Left renal cortex interstitium (tissue), 4 donors: ENCODE data around the gene ITGB6. TPM values are rescaled to one million over a fixed set of nuclear protein-coding genes. Genes with fewer than 3 reads are reported as not detected.

Experiments used
- DNase-seq, 4 donors: peaks; one replicate each; pipeline ENCODE4 v3.0.0-alpha.2; 2013; ENCODE audit warnings: low read depth in 4 of 4, low spot score in 2 of 4, missing footprints in 1 of 4
- polyA plus RNA-seq, 4 donors: library from polyadenylated mRNA; unstranded; fragments of 120-200 nt; gene quantifications; one replicate each; pipeline ENCODE4 v1.2.1, GENCODE V29; 2013; ENCODE audit not compliant: insufficient read length in 4 of 4

ITGB6 gene
- polyA plus RNA-seq, 4 donors: 11.7 to 20.6 (median 16.2) TPM

DNA sequence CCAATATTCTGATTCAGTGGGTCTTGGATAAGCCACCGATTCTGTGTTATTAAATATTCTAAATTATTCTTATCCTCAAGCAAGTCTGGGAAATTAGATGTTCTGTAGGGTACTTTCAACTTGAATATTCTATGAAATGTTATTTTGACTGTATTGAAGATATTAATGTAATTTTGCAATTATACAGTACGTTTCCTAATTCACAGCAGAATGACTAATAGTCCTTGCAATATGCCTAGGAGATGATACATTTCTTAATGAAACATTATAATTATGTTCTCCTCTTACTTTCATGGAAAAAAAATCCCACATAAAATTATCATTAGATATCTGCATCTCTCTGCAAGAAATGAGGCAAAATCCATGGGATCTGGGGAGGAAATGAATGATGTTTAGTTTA is 91.4 kb downstream of the ITGB6 start:
- DNase-seq: no peak

DNA sequence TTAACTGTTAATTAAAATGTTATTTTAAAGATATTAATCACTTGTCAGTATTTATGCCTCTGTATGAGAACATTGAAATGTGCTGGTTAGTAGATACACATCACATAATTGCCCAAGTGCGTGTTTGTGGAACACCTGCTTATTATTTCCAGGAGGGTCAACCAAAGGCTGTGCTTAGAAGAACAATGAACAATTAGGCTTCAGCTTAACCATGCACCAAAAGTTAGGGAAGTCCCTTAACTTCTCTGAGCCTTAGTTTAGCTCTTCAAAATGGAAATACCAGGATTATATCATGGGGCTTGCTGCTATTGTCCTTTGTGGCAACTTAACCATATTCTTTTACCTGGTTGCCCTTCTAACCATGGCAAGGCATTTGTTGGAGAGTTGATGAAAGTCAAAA is 94.7 kb downstream of the ITGB6 start:
- no peak for DNase-seq

DNA sequence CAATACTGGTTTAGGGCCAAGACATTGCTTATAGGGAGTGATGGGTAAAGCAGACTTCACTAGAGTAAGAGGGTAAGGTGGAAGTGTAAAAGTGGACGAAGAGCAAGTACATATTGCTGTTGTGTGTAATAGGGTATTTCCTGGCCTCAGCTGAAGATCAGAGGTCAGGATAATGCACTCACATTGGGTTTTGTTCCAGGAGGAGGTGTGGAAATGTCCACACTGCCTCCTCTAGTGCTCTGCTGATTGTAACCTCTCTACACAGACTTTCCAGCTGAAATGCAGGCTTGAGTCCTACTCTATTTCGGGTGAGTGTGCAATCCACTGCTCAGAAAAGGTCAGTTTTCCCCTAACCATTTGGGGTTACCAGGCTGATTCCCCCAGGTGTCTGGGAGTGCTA is 96.0 kb downstream of the ITGB6 start:
- DNase-seq: no peak

DNA sequence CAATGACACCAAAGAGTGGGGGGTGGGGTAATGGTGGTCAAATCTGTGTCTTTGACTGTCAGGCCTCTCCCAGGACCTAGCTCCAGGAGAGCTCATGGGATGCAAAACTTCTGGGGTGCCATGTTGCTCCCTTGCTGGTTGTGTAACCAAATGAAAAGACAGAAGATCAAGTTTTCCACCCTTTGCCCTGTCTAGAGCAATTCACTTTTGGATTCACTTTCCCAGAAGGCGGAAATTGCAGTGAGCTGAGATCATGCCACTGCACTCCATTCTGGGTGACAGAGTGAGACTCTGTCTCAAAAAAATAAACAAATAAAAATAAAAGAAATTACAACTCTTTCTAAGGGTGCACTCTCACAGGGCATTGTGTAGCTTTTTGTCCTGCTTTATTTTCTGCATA is 102.7 kb downstream of the ITGB6 start:
- DNase-seq: no peak

DNA sequence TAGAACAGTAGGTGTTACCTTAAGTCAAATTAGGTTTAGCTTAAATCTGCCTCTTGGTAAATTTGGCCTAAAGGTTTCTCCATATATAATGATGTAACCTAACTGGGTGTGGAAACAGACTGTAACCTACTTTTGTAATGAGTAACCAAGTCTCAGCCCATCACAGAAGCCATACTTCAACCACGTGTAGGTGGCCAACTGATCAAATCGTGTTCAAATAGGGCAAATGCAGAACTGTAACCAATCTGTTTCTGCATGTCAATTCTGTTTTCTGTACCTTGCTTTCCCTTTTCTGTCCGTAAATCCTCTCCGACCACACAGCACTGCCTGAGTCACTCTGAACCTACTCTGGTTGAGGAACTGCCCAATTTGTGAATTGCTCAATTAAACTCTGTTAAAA is 103.7 kb downstream of the ITGB6 start:
- DNase-seq: no peak

DNA sequence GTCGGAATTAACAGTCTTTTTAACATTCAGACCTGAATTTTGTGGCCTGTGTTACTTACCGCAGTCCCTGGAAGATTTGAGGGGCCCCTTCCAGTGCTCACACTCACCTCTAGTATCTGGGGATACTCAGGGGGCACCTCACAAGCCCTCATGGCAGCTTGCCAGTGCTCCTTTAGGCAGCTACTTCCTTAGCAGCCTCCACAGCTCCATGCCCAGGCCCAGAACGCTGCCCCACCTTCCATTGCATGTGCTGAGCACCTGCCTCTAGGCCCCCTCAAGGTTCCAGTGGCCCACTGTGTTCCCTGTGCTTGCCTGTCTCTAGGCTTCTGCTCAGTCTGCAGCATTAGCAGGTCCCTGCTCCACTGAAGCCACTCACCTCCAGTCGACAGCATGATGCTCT is 107.6 kb downstream of the ITGB6 start:
- no peak for DNase-seq

DNA sequence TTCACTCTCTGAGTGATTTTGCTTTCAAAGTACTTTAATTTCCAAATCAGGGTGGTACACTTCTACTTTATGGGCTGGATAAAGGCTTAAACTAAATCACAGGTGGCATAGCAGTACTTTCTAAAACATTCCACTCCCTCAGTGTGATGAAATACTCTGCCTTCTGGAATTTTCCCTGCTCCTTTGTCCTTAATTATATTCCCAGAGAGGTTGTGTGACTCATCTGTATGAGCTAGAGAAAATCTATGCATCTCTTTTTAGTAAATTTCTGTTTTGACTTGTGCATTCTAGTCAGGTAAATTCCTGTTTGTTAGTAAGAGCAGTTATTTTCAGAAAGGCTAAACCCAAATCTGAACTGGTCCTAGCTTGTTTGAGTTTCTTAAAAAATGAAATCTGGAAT is 108.7 kb downstream of the ITGB6 start:
- no peak for DNase-seq

DNA sequence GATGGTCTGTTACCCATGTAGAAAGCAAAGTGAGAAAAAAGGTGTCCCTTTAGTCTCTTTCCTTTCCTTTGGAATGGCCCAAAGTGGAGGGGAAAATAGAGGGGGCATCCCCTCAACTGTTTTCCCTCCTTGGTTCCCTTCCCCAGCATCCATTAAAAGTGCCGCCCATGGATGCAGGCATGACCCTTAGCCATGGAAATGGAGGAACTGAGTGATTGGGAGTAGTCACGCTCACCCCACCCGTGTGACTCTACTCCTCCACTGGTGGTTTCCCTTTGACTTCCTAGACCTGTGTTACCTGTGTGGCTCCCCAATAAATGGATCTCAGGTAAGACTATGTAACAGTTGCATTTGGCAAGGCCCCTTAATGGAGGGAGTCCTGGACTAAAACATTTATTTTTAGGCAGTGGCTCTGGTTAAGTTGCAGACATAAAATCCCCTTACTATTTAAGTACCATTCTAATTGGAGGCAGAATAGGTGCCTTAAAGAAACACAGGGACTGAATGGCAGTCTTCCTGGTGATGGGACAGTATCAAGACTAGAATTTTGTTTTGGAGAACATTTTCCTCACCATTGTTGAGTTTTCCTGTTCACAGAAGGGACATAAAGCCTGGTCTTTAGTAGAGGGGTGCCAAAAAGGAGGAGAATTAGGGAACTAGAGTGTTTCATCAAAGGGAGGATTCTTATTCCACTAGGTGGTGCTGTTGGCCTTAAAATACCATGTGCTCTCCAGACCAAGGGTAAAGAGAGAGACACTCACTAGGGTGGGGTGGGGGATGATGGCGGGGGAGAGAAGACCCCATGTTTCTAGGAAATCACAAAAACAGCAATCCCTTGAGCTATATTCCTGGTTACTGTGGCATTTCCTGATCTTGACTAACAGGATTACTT is 112.0 kb downstream of the ITGB6 start:
- DNase-seq: no peak

DNA sequence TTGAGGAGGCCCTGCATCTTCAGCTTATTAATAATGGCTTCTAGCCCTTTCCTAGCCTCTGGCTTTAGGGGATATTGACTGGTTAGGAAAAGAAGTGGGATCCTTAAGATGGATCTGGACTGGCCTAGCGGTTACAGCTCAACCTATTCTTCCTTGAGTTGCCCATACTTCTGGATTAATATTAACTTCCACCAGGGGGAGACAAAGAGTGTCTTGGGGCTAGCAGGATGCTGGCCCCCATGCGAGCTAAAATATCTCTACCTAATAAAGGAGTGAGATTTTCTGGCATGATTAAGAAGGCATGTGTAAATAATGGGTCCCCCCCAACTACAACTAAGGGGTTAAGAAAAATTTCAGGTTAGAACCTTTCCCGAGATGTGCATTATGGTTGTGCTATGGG is 114.4 kb downstream of the ITGB6 start:
- DNase-seq: no peak

DNA sequence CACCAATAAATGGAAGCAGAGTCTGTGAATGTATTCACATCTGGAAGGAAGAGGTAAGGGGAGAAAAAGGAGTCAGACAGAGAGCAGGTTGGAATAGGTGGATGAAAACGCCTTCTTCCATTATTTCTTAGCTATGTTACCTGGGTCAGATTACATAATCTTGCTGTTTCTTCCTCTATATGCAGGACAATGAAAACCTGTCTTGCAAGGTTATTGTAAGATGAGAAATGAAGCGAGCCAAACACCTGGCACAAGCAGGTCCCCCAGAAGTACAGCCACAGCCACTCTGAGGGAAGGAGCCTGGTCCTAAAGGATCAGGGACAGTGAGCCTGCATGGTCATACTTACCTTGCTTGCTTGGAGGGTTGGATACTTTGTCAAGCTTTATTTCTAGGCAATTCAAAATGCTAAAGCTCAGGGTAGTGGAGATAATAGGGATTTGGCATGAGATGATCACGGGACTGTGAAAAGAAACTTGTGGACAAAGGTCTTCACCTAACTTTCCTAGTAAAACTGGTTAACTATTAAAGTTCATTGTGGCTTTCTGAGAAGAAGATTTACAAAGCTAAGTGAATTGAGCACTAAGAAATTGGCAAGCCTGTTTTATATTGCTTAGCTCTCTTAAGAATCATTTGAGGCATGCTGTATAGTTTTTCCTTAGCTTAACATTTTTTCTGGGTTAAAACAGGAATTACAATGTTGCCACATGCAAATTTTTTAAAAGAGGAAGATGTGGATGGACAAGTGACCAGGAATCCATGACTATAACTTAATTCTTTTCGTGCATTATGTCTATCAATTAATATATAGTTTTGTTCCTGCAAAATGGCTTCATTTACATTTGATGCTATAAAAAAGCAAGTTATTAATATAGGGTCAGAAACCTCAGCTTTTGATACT is 121.9 kb downstream of the ITGB6 start:
- no peak for DNase-seq

DNA sequence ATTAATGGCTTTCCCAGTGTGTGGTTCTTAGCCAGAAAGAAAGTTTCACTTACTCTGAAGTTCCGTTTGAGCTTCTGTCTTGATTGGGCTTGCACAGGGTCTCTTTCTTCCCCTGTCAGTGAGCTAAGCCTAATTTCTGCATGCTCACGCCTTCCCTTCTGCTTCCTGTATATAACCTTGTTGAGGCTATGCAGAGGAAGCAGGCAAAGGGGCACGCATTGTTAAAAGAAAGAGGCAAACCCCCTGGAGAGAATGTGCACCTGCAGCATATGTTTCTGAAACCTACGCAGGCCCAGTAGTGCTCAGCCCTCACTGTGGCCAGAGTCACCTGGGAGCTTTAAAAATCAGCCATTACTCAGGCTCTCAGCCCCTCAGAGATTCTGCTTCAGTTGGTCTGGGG is 123.2 kb downstream of the ITGB6 start:
- DNase-seq: peak in 1 of 4 donors; percentile 10

DNA sequence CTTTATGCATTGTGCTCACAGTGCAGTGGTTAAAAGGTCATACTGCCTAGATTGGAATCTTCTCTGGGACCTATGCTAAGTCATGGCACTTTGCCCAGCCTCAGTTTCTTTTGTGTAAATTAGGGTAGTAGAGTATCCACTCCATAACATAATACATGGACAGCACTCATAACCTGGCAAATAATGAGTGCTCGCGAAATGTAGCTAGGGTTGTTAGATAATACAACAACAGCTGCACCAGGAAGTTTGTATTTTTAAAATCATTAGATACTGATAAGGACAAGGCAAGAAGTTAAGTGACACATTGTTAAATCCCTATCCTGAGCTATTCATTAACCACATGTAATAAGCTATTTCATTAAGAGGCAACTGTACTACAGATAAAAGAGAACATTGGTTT is 123.8 kb downstream of the ITGB6 start:
- no peak for DNase-seq

DNA sequence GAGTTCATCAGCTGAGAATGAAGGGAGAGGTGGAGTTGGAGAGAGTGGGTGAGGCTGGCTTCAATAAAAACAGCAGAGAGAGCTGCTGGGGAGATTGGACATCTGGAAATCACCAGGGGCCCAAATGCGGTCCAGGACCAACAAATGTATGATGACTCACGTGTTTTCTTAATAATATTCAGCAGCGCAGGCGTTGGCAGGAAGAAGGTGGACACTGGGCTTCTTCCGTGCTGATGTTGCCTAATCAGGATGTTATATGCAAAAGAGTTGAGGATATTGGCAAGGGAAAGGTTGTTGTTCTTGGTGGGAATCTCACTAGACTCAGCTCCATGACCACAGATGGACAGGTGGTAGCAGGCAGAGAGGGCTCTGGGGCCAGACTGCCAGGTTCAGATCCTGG is 124.9 kb downstream of the ITGB6 start:
- no peak for DNase-seq

DNA sequence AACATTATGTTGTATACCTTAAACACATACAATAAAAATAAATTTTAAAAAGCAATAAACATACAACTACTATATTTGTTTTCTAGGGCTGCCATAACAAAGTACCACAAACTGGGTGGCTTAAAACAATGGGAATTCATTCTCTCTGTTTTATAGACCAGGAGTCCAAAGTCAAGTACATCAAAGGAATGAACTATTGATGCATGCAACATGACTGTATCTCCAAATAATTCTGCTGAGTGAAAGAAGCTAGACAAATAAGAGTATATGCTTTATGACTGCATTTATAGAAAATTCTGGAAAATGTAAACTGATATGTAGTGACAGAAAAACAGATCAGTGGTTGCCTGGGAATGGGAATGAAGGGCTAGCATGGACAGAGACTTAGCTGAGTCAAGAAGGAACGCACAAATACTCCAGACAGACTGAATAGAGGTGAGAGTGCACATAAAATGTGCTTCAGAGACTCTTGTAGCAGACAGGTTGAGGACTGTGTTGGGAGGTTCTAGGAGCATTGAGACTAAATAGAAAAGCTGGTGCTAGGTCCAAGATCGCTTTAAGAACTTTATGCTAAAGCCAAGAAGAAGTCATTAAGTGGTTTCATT is 126.7 kb downstream of the ITGB6 start:
- no peak for DNase-seq

DNA sequence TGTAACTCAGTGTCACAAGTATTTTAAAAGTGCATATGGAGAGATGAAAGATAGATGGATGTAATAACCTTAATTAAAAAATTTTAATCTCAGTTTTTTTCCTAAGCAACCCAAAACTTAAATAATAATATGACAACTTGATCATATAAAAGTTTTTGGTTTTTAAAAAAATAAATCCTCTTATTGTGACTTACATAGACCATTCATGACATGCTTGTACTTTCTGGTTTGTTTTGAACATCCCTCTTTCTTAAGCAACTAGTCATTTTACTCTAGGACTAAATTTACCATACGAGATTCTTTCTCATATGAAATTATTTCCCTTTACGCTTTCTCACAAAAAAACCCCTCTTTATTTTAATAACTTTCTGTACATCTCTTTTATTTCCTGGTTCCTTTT is 131.2 kb downstream of the ITGB6 start:
- no peak for DNase-seq

DNA sequence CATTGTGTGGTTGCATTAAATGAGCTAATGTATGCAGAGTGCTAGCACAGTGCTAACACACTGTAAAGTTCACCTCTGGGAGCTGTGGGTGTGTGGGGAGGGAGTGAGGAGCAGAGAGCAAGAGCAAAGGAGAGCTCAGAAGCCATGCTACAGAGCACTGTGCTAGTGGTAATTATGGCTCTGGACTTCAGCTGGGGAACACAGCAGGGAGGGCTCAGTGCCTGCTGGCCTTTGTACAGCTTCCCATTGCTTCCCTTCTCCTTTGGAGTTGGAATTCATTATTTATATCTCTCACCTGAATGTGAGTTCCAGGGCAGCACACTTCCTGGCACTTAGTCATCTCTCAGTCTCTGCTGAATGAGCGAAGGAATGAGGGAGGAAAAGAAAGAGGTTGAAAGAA is 135.2 kb downstream of the ITGB6 start:
- DNase-seq: no peak

DNA sequence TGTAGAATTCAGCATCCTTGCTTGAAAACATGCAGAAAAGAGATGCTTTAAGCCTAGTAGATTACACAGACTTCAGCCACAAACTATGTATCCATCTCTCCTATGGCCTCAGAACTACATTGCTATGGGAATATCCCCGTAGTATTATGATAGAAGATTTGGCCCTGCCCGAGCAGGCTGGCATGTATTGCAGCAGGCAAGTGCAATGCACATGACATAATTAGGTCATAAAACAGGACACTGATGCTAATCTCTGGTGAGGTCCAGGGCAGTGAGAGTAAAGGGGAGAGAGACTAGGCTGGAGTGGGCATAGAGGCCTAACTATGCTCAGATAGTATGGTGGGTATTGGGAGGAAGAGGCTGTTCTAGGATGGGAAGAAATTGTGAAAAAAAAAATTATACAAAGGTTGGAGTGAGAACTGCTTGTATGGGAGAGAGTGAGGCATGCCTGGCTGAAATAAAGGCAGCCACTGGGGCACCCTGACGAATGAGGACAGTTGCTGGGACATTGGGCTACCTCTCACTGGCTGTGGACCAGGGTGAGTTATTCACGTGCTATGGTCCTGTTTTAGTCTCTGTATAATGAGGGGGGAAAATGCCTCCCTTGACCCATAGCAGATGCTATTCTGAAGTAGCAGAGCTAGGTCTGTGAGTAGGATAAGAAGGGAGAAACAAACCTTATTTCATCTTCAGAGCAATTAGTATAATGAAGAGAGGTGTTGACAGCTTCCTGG is 136.0 kb downstream of the ITGB6 start:
- DNase-seq: no peak

DNA sequence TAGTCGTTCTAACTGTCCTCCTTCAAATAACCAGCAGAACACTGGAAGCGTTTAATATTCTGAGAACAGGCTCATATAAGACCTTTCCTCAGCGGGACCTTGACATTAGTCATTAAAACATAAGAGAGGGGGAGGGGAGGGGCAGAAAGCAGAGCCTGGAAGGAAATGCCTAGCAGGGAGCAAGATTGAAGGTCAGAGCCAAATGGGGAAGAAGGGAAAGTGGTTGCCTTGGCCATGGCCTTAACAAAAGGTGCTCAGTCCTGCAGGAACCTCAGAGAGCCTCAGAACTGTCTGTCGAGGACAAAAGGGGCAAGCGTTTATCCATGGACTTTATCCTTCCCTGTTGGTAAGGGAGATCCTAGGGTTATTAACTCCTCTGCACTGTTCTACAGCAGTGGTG is 136.8 kb downstream of the ITGB6 start:
- no peak for DNase-seq

DNA sequence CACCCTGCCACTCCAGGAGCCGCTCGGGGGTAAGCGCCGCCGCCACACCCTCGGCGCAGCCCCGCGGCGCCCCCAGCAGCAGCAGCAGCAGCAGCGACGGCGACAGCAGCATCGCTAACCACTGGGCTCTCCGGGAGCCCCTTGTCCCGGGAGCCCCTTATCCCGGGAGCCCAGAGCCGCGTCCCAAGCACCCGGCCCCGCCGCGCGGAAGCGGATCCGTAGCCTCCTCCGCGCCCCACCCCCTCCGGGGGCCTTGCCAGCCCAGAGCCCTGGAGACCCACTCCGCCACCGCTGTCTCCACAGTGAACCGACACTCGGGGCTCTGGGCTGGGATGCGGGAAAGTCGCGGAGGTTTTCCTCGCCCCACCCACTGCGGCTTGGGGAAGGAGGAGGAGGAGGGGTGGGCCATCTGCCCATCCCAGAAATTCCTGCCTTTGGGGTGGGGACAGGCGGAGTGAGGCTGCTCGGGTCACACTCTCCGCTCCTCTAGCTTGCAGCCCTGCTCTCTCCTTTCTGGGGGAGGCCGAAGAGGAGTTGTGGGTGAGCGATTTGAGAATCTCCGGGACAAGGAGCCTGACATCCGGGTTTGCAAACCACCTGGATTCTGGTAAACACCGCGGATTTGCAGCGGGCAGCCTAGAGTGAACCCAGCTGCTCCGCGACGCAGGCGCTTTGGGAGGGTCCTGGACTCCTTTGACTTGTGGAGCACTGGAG is 137.6 kb downstream of the ITGB6 start, which contains the start of gene PLA2R1:
PLA2R1 (minus strand) TSS at position 324 of the 714 bp plus-strand sequence; CDS start at position 112, 212 bp downstream.
- peak in 3 of 4 donors; percentile 30 to 64 (median 48) for DNase-seq

DNA sequence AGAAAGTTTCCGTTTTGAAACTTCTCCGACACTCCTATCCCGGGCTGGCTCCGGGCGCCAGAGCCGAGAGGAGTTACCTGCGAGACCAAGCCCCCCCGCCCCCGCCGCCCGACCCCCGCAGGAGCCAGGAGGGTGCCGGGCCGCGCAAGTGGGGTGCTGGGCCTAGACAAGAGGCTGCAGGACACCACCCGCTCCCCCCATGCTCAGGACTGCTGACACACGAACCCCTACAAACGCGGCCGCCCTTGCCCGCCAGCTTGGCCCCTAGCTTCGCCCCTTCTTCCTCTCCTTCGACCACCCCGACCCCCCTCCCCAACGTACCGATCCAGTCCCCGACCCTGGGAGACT is 138.2 kb downstream of the ITGB6 start:
- DNase-seq: no peak
